Rectal smooth muscle tissue (tissue), 1 donor: ENCODE data around the gene SLIT3.

Experiments
- H3K27ac ChIP-seq: one replicate; pipeline ENCODE4 v1.7.0; 2013; ENCODE audit warnings: low read depth, low read length, inconsistent platforms
- H3K27me3 ChIP-seq: one replicate; pipeline ENCODE4 v1.7.0; 2013; ENCODE audit warnings: low read length; ENCODE audit not compliant: control insufficient read depth, insufficient read depth
- H3K36me3 ChIP-seq: one replicate; pipeline ENCODE4 v1.7.0; 2013; ENCODE audit warnings: low read length; ENCODE audit not compliant: control insufficient read depth, insufficient read depth
- H3K4me1 ChIP-seq: one replicate; pipeline ENCODE4 v1.7.0; 2013; ENCODE audit warnings: low read length; ENCODE audit not compliant: control insufficient read depth, insufficient read depth
- H3K4me3 ChIP-seq: one replicate; pipeline ENCODE4 v1.7.0; 2013; ENCODE audit warnings: low read length
- H3K9ac ChIP-seq: one replicate; pipeline ENCODE4 v1.7.0; 2013; ENCODE audit warnings: low read length

Gene SLIT3

GRCh38 chr5:169011009-169011408, 289.9 kb downstream of the SLIT3 start:
- H3K27me3 ChIP-seq = no peaks in the 10 kb centered on the region
- no peak overlapping the region for H3K27ac ChIP-seq
- no peak overlapping the region for H3K9ac ChIP-seq
- H3K36me3 ChIP-seq = no peaks in the 10 kb centered on the region
- H3K4me1 ChIP-seq = peaks cover 2% of the 10 kb centered on the region
- no peak overlapping the region for H3K4me3 ChIP-seq

GRCh38 chr5:169009123-169009522, 291.8 kb downstream of the SLIT3 start:
- Histone ChIP-seq H3K27ac (no peak overlapping the region), H3K4me1 (peaks cover 2% of the 10 kb centered on the region), H3K36me3 (no peaks in the 10 kb centered on the region), H3K27me3 (no peaks in the 10 kb centered on the region), H3K9ac (no peak overlapping the region), H3K4me3 (no peak overlapping the region)

GRCh38 chr5:169006842-169007790, 293.8 kb downstream of the SLIT3 start:
- H3K4me1 ChIP-seq = peaks cover 2% of the 10 kb centered on the region
- no peak overlapping the region for H3K4me3 ChIP-seq
- H3K27me3 ChIP-seq = no peaks in the 10 kb centered on the region
- no peak overlapping the region for H3K27ac ChIP-seq
- no peaks in the 10 kb centered on the region for H3K36me3 ChIP-seq
- H3K9ac ChIP-seq = no peak overlapping the region

GRCh38 chr5:169004551-169004950, 296.4 kb downstream of the SLIT3 start:
- H3K27ac ChIP-seq = no peak overlapping the region
- no peaks in the 10 kb centered on the region for H3K36me3 ChIP-seq
- no peak overlapping the region for H3K9ac ChIP-seq
- H3K27me3 ChIP-seq = no peaks in the 10 kb centered on the region
- no peaks in the 10 kb centered on the region for H3K4me1 ChIP-seq
- no peak overlapping the region for H3K4me3 ChIP-seq

DNA sequence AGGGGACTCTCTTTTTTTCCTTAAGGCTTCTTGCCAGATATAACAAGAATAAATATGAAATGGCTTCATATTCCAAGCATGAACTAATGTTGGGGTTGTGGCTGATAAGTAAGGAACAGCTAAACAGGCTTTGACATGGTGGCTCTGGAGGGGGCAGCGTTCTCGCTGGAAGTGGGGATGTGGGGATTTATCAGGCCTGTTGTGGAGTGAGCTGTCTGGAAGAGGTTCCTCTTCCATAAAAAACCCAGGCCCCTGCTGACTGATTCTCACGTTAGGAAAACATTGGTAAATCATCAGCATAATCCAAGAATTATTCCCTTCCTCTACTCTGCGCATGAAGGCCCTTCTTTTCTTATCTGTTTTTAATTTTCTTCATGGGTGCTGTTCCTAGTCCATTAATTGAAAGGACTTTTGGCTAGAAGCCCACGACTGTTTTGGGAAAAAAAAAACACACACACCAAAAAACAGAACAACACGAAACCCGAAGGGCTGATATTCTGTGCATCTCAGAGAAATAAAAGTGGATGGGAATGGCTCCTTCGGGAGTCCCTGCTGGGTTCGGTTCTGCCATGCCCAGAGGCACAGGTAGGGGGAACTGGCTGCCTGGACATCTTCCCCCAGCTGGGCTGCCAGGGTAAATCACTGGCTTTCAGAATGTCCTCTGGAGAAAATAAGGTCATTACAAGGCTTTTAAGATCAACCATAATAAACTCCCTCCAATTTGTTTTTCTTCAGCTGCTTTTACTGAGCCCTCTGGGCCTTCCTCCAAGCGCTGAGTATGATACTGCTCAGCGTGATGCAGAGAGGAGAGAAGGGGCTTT, 297.0 kb downstream of the SLIT3 start:
- Histone ChIP-seq H3K9ac (no peak overlapping the region), H3K4me3 (no peak overlapping the region), H3K27ac (no peak overlapping the region), H3K4me1 (no peaks in the 10 kb centered on the region), H3K27me3 (no peaks in the 10 kb centered on the region), H3K36me3 (no peaks in the 10 kb centered on the region)

DNA sequence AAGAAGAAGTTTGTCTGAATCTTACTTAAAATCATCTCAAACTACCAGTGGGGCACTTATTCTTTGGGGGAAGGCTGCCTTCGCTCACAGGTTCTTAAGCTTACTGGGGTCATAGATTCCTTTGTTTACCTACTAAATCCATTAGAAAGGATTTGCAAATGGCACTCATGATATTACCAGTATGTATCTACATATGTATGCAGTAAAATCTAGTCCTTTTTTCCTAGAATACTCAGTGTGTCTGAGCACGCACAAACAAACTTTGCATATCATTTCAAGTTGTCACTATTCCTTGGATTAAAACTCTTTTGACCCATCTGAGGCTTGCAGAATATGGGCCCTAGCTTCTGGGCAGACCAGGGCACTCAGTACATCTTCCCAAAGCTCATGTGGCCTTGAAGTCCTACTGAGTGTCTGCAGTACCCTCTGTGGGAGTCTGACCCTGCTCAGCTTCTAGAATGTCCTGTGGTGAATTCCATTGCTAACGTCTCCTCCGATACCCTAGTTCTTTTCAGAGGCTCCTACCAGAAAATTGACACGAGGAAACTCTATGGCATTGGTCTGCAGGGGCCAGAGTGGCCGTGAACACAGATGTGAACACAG, 297.9 kb downstream of the SLIT3 start:
- Histone ChIP-seq H3K27me3 (no peaks in the 10 kb centered on the region), H3K4me3 (no peak overlapping the region), H3K36me3 (no peaks in the 10 kb centered on the region), H3K4me1 (no peaks in the 10 kb centered on the region), H3K9ac (no peak overlapping the region), H3K27ac (no peak overlapping the region)

DNA sequence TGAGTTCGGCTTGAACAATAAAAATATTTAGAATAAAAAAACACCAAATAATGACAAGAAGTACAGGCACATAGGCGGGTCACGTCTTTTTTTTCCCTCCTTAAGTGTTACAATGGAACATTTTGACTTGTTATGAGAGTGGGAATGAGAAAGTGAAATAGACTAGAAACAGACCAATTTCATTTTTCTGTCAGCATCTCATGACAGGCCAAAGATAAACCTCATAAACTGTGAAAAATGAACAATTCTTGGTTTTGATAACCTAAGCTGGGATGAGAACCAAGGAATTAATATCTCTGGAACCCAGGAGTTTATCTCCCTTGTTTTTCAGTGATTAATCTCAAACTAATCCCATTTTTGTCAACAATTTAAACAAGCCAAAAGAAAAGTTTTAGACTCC, 299.5 kb downstream of the SLIT3 start:
- Histone ChIP-seq H3K27ac (no peak overlapping the region), H3K4me1 (no peaks in the 10 kb centered on the region), H3K36me3 (no peaks in the 10 kb centered on the region), H3K9ac (no peak overlapping the region), H3K27me3 (no peaks in the 10 kb centered on the region), H3K4me3 (no peak overlapping the region)

GRCh38 chr5:168995024-168995423, 305.9 kb downstream of the SLIT3 start:
- no peak overlapping the region for H3K4me3 ChIP-seq
- H3K27me3 ChIP-seq = no peaks in the 10 kb centered on the region
- H3K4me1 ChIP-seq = no peaks in the 10 kb centered on the region
- no peak overlapping the region for H3K27ac ChIP-seq
- no peak overlapping the region for H3K9ac ChIP-seq
- H3K36me3 ChIP-seq = no peaks in the 10 kb centered on the region

GRCh38 chr5:168992687-168993086, 308.3 kb downstream of the SLIT3 start:
- Histone ChIP-seq H3K36me3 (no peaks in the 10 kb centered on the region), H3K9ac (no peak overlapping the region), H3K4me3 (no peak overlapping the region), H3K4me1 (no peaks in the 10 kb centered on the region), H3K27ac (no peak overlapping the region), H3K27me3 (no peaks in the 10 kb centered on the region)

DNA sequence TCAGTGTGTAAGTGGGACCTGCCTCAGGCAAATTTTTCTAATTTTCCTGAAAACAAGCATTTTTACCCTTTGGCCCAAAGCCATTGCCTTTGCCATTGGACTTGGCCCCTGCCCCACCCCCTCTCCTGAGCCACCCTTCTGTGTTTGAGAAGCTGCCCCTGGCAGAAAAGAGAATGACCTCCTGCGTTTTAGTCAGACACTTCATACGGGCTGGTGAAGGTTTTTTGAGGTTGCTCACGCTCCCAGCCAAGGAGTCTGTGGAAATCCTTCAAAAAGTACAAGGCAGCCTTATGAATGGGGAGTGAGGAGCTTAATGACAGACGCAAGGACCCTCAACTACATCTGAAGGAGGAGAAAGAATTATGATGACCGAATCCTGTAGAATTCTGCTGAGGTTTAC, 308.9 kb downstream of the SLIT3 start:
- H3K4me1 ChIP-seq = no peaks in the 10 kb centered on the region
- no peak overlapping the region for H3K4me3 ChIP-seq
- no peaks in the 10 kb centered on the region for H3K36me3 ChIP-seq
- no peaks in the 10 kb centered on the region for H3K27me3 ChIP-seq
- H3K9ac ChIP-seq = no peak overlapping the region
- no peak overlapping the region for H3K27ac ChIP-seq

GRCh38 chr5:168991311-168991710, 309.6 kb downstream of the SLIT3 start:
- no peaks in the 10 kb centered on the region for H3K36me3 ChIP-seq

DNA sequence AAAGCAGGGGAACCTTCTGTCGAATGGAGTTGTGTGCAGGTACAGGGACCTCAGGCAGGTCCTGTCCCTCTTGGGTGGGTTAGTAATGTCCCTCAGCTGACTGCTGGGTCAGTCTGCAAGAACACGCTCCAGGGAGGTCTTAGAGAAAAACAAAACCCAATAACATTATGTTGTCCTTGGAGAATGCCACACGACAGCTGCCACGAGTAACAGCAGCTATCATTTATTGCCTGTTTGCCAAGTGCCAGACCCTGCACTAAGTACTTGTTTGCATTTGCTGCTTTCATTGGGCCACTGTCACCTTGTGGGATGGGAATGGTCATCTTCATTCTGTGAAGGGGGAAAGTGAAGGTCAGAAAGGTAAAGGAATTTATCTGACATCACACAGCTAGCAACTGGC, 310.3 kb downstream of the SLIT3 start:
- no peak overlapping the region for H3K27ac ChIP-seq
- no peaks in the 10 kb centered on the region for H3K27me3 ChIP-seq
- no peaks in the 10 kb centered on the region for H3K4me1 ChIP-seq
- H3K36me3 ChIP-seq = no peaks in the 10 kb centered on the region
- H3K4me3 ChIP-seq = no peak overlapping the region
- H3K9ac ChIP-seq = no peak overlapping the region

More at GRCh38 chr5:168991311-168991710, 309.6 kb downstream of the SLIT3 start:
- Histone ChIP-seq H3K27ac (no peak overlapping the region), H3K9ac (no peak overlapping the region), H3K27me3 (no peaks in the 10 kb centered on the region), H3K4me3 (no peak overlapping the region), H3K4me1 (no peaks in the 10 kb centered on the region)
